Medulla oblongata (tissue), 1 donor: ENCODE data around the gene CD1D.
A peak's percentile ranks its signal among the peaks of the same experiment; 100 is the strongest.
"Not testable (repeated sequence)": the region's sequence is repeated elsewhere in the genome, so short reads cannot be mapped to it uniquely, and the experiment has no call there.

Experiments used
- DNase-seq: peaks from one replicate; pipeline ENCODE4 v3.0.0-alpha.2; 2015; ENCODE audit errors: extremely low spot score

Gene CD1D

GRCh38 chr1:158176399-158176798, 4.3 kb upstream of the CD1D start:
- no peak for DNase-seq

DNA sequence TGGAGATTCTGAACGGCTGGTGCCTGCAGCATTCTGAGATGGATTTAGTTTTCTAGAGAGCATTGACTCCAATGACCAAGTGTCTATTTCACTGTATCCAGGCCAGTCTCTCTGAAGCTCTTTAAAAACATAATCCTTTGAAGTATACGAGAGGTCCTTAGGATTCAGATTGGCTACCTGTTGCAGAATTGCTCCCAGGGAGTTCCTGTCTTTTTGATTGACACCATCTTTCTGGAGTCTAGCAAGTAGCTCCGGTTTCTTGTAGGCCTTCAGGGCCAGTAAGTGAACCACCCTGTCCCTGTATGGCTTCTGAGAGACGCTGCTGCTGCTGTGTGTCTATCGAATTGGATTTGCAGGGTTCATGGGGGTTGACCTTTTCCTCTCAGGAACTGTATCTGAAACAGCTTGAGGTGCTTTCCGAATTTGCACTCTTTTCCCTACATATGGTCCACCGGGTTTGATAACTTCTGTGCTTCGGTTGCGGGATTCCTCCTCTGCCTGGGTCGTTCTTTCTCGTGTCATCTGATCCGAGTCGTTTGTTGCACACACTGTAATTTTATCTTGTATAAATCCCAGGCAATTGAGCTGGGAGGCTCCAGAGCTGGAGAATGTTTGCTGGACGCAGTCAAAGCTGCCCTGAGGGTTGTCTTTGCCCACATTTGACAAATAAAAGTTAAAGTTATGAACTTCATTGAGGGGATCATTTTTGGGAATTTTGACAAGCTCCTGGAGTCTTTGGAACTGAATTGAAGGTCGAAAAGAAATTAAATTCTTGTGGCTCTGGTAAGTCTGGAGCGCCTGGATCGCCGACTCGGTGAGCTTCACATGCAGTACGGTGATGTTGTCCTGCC, 3.6 kb upstream of the CD1D start:
- not testable (repeated sequence) for DNase-seq

- DNase-seq: peak; percentile 77
Measured at GRCh38 chr1:158177700-158178450, 2.8 kb upstream of the CD1D start.

- no peak for DNase-seq
Measured at GRCh38 chr1:158179301-158180041, 1.2 kb upstream of the CD1D start.

- no peak for DNase-seq
Measured at GRCh38 chr1:158181577-158181922, 855 bp downstream of the CD1D start.

DNA sequence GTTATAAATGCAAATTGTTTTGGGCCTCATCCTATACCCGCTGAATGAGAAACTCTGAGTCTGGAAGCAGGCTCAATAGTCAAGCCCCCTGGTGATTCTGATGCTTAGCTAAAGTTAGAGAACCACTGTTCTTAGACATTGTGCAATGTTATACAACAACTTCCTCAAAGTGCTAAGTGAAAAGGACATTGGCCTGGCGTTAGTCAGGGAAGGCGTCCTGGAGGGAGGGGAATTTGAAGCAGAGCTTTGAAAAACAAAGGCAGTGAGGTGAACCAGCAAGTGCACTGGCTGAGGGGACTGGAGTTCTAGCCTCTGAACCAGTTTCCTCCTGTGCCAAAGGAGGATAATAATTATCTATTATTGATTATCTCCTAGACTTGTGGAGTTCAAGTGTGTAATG, 5.1 kb downstream of the CD1D start:
- DNase-seq: peak; percentile 34

DNA sequence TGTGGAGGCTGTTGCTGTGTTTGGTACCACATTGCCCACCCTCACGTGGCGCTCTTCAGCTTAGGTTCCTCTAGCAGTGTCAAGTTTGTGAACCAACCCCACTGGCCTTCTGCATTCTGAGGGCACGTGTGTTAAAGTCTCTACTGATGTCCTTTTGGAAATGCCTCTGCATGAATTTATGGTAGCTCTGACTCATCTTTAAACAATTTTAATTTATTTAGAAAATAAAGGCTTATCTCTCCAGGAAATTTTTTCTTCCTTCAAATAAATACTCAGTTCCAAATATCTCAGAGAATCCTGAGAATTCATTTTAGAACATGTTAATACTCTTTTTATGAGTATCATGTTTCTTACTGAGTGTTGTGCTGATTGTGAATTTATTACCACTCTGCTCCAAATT, 5.5 kb downstream of the CD1D start:
- DNase-seq: no peak

DNA sequence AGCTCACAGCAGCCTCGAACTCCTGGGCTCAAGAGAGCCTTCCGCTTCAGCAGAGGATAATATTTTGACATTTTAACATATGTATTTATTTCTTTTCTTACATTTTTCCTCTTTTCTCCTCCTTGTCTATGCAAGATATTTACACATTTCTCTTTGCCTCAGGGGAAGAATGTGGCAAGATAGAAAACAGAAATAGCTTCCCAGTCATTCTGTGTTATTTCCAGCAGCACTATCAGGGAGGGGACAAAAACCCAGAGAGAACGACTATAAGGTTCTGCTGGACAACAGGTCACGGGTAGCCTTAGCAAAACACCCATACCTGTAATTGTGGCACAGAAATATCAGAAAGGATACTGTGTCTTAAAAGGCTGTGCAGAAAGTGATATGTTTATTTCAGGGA, 7.9 kb downstream of the CD1D start:
- DNase-seq: no peak

DNA sequence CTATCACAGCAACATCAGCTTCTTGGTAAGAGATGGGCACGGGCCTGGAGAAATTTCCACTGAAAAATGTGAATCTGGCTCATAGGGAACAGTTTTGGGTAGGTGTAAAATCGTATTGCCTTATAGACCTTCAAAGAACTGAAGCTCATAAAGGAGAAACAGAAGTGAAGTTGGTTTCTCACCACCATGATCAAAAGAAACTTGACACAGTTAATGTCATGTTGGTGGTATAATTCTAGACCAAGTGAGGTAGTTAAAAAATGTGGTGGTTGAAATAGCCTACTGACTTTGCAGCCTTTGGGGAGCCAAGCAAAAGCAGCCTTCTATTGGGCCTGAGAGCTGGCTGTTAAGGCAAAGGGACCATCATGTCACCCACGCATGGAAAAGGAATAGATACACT, 8.9 kb downstream of the CD1D start:
- DNase-seq: no peak

- DNase-seq: no peak
Measured at GRCh38 chr1:158191299-158191698, 10.6 kb downstream of the CD1D start.

DNA sequence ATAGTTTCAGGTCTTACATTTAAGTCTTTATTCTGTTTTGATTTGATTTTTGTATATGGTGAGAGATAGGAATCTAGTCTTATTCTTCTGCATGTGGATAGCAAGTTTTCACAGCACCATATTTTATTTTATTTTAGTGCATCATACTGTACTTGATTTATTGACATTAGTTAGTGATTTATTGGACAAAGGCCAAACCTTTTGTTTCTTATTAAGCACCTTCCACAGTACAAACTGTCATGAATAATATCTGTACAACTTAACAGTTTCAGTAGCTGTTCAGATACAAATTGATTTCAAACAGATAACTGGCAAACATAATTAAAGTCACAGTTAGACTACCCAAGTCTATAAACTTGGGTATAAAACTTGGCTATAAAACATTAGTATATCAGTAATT, 15.8 kb downstream of the CD1D start:
- no peak for DNase-seq

GRCh38 chr1:158199849-158200248, 19.2 kb downstream of the CD1D start:
- no peak for DNase-seq

DNA sequence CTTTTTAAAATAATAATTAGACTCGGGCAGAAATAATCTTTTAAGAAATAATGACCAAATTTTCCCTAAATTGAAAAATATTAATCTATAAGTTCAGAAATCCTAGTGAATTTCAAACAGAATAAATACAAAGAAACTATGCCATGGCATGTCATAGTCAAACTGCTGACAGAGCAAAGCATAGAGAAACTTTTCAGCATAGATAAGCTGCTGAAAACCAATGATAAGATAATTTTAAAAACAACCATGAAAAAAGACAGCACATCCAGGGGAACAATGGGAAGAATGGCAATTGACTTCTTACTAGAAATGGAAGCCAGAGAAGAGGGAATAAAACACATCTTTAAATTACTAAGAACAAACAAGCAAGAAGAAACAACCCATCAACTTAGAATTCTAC, 19.8 kb downstream of the CD1D start:
- no peak for DNase-seq

DNA sequence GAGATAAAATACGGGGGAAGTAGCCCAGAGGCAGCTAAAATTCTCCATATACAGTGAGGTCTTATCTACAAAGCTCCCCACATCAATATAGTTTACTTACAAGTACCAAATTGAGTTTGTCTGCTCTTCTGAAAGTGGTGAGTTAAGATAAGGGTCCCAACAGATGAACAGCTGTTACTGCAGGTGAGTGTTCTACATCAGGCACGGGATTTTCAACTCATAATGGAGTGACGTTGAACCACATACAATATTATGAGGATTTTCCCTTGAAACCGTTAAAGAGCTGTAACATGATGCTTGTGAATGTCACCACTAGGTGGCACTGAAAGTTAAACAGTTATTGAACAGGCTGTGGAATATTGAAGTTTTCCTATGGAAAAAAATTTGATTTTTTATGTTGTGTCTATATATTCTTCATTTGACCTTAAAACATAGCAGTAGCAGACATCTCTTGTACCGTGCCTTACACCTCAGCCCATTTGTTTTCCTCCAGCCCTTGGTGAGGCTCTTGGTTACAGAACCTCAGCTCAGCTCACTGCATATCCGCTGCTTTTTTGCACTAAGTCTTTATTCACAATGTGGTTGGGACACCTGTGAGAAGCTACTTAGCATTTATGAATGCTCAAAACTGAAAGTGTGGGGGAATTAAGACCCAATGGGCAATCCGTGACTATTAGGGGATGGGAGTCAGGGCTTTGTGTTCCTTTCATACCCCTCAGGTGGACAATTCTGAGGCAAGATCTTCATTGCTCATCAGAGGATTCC, 23.2 kb downstream of the CD1D start:
- DNase-seq: peak; percentile 88

DNA sequence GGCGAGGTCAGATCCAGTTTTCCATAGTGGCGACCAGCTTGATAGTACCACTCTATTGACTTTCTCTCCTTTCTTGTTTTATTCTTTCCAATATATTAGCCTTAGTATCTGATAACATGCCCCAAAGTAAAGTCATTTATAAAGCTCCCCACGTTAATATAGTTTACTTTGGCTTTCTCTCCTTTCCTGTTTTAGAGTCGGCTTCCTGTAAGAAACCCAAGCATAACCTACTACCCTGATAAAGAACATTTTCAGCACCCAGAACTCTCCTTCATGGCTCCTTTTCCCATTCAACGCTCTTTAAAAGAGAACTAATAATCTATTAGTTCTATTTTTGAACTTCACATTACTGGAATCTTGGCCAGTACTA, 23.7 kb downstream of the CD1D start:
- DNase-seq: no peak

GRCh38 chr1:158208586-158209116, 28.0 kb downstream of the CD1D start:
- no peak for DNase-seq

DNA sequence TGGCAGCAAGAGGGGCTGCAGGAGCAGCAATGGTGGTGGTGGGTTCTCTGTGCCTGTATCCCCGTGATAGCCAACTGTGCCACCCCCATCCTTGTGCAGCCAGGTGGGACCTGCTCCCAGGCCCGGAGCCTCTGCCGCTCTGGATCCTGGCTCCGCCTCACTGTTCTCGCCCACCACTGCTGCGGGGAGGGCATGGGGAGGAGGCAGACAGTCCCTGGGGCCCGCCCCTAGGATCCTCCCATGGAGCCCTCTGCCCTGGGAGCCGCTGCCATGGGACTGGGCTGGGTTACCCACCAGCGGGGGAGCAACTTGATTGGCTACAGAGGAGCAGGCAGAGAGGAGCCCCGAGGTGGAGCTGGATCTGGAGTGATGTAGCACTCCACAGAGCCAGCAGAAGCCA, 31.6 kb downstream of the CD1D start:
- DNase-seq: no peak

DNA sequence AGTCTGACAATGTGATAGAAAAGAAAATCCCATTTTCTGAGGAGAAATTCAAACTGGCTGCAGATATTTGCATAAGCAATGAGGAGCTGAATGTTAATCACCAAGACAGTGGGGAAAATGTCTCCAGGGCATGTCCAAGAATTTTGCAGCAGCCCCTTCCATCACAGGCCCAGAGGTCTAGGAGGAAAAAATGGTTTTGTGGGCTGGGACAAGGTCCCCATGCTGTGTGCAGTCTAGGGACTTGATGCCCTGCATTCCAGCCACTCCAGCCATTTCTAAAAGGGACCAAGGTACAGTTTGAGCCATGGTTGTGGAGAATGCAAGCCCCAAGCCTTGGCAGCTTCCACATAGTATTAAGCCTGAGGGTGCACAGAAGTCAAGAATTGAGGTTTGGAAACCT, 42.8 kb downstream of the CD1D start:
- not testable (repeated sequence) for DNase-seq

DNA sequence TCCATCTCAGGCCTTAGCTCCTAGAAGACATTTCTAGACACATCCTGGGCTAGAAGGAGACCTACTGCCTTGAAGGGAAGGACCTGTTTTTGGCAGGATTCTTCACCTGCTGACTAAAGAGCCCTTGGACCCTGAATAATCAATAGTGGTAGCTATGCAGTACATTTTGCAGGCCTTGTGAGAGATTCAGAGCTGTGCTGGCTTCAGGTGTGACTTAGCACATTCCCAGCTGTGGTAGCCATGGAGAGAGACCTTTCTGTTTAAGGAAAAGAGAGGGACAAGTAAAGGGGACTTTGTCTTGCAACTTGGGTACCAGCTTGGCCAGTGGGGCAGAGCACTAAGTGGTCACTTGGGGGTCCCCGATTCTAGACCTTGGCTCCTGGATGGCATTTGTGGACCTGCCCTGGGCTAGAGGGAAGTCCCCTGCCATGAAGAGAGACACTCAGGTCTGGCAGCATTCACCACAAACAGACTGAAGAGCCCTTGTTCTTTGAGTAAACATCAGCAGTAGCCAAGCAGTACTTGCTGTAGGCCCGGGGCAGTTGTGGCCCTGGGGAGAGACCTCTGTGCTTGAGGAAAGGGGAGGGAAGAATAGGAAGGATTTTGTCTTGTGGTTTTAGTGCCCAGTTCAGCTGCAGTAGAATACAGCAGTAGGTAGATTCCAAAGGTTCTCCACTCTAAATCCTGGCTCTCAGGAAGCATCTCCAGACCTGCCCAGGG, 47.4 kb downstream of the CD1D start:
- no peak for DNase-seq
